GM21737 (cell line): Measurements from ENCODE around the gene GRIFIN.

Experiments
- ATAC-seq: cut with Tn5 transposase; IDR thresholded peaks from one replicate; pipeline ENCODE4 v1.9.1; 2021; ENCODE audit warnings: mild to moderate bottlenecking, moderate library complexity; ENCODE audit not compliant: unreplicated experiment

Gene GRIFIN

DNA sequence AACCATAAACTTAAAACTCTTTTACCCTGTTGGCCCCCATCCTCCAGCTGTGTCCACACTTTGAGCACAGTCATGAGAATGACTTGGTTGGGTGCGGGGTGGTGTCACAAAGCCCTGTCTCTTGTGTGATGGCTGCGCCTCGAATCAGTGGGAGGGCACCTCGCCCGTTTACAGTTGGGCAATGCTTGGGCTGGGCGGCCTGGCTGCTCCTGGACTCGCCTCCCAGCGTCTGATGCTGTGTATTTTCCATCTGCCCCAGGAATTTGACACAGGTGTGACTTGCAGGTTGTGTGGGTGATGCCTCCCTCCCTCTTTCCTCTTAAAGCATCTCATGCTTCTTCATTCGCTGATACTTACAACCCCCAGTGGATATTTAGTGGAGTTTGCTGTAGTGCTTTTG, 39.1 kb downstream of the GRIFIN start:
- no peak for ATAC-seq

DNA sequence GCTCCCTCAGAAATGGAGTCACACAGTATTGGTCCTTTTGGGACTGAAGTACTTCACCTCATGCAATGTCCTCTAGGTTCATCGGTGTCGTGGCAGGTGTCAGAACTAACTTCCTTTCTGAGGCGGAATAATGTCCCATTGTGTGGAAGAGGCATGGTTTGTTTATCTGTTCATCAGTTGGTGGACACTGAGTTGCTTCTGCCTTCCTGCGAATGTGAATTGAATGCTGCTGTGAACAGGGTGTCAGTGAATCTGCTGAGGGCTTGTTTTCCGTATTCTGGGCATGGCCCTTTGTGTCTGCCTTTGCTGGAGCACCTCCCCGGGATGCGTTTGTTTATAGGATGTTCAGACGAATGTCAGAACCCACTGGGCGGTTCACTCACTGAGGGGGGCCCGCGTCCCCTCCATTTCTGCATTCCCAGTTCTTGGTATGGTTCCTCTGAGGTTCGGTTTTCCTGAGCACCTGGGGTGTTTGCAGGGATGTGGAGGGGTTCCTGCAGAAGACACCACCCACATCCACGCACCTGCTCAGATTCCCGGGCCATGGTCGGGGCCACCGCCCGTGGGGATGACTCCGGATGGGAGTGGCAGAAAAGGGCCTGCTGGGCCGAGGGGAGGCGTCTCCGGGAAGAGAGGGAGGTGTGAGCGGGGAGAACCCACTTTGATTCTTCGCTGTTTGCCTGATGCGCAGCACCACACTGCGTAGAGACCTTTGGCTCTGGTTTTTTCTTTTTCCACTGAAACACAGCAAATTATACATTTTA, 39.7 kb downstream of the GRIFIN start:
- ATAC-seq = no peak

DNA sequence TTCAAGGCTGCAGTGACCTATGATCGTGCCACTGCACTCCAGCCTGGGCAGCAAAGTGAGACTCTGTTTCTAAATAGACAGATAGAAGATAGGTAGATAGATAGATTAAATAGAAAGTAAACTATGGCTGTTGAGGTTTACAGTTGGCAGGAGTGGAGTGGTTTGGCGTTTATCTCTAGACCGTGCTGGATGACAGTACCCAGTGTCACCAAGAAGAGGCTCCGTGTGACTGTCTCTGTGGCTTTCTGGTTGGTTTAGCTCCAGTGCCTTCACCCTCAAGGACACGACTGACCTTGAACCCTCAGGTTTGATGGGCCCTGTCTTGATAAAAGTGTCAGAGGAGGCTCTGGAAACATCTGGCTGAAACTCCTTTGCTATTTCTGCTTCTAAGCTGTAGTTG, 41.1 kb downstream of the GRIFIN start:
- no peak for ATAC-seq

DNA sequence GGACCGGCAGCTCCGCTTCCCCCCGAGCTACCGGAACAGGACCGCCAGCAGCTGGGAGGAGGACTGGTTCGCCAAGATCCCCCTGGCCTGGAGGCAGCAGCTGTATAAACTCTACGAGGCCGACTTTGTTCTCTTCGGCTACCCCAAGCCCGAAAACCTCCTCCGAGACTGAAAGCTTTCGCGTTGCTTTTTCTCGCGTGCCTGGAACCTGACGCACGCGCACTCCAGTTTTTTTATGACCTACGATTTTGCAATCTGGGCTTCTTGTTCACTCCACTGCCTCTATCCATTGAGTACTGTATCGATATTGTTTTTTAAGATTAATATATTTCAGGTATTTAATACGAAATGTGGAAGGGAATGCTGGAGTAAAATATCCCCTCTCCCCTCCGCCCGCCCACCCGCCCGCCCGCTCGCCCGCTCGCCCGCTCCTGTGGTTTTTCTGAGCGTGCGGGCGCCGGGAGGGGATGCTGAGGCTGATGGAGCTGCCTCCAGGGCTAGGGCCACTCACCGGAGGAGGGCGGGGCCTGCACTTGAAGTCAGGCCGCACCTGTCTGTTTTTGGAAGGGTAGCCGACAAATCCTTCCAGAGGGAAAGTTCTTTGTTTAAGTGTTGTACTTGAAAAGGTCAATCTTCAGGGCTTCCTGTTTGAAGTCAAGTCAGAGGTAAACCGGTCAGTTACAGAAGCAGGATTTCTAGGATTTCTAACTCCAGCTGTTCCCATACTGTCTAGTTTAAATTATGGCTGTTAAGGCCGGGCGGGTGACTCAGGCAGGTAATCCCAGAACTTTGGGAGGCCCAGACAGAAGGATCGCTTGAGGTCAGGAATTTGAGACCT, 42.3 kb downstream of the GRIFIN start:
- ATAC-seq = no peak

DNA sequence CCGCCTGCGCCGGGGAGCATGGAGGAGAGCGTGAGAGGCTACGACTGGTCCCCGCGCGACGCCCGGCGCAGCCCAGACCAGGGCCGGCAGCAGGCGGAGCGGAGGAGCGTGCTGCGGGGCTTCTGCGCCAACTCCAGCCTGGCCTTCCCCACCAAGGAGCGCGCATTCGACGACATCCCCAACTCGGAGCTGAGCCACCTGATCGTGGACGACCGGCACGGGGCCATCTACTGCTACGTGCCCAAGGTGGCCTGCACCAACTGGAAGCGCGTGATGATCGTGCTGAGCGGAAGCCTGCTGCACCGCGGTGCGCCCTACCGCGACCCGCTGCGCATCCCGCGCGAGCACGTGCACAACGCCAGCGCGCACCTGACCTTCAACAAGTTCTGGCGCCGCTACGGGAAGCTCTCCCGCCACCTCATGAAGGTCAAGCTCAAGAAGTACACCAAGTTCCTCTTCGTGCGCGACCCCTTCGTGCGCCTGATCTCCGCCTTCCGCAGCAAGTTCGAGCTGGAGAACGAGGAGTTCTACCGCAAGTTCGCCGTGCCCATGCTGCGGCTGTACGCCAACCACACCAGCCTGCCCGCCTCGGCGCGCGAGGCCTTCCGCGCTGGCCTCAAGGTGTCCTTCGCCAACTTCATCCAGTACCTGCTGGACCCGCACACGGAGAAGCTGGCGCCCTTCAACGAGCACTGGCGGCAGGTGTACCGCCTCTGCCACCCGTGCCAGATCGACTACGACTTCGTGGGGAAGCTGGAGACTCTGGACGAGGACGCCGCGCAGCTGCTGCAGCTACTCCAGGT, 43.1 kb downstream of the GRIFIN start:
- no peak for ATAC-seq

DNA sequence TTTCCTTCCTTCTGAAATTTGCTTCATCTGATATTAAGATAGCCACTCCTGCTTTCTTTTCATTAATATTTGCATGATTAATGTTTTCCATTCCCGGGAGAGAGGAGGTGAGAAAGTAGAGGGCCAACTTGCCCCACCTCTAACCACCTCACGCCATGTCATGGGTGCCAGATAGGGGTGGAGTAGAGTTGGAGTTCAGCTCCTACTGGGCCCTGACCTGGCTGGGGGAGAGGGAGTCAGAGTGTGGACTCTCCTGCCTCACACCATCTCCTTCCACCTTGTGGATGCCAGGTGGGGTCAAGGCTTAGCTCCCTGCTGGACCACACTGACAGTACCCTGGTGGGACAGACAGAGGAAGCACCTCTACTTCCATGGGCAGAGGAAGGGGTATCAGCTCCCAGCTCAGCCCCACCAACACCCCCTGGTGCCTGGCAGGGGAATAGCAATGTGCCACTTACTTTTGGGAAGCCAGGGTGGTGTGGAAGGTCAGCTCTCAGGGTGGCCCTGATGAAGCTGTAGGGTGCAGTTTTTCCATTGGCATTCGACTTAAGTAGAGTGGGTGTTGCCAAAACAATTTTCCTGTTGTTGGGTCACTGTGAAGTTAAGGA, 44.8 kb downstream of the GRIFIN start:
- no peak for ATAC-seq

DNA sequence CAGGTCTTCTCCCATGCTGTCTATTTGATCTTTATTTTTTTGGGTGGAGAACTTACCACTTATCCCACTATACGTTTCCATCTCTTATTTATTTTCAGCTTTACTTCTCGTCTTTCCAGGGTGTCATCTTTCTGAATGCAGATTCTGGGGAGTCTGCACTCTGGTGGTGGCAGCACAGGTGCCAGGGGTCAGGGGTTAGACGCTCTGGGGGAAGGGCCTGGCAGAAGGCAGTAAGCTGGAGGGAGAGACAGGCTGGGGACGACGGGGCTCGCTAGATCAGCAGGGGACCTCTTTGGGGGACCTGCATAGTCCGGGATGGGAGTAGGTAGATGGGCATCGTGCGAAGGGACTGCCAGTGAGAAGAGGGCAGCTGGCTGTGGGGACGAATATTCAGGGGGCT, 50.4 kb downstream of the GRIFIN start:
- no peak for ATAC-seq
